ENCODE results near the gene SLC30A1.

GRCh38 chr1:211566431-211567025, 12.4 kb downstream of the SLC30A1 start:
- TF ChIP-seq CTCF (IDR thresholded peaks at IDR 0.05) (no peak), POLR2A (IDR thresholded peaks at IDR 0.05) (no peak)

All from uterus (tissue), 2 donors.